Smooth muscle cell (in vitro differentiated cells): ENCODE results near the gene PPP1R26. TPM values are rescaled to one million over a fixed set of nuclear protein-coding genes. Genes with fewer than 3 reads are reported as not detected.

Experiments used
- DNase-seq: peaks from one replicate; lab custom pipeline; 2025; ENCODE audit not compliant: unreplicated experiment; lab: John Stamatoyannopoulos, UW
- H2AFZ ChIP-seq: fragments of 200-600 bp; sonication (generic); 2 replicates; pipeline ENCODE4 v1.6.0; 2016; ENCODE audit warnings: antibody characterized with exemption, low read depth, mild to moderate bottlenecking
- H3F3A ChIP-seq: fragments of 200-600 bp; sonication (generic); 2 replicates; pipeline ENCODE4 v1.6.0; 2017; ENCODE audit warnings: antibody characterized with exemption, low read depth
- H3K27ac ChIP-seq: fragments of 200-600 bp; sonication (generic); 2 replicates; pipeline ENCODE4 v1.5.1; 2016; ENCODE audit warnings: low read depth, mild to moderate bottlenecking
- H3K27me3 ChIP-seq: fragments of 200-600 bp; sonication (generic); 2 replicates; pipeline ENCODE4 v1.6.1; 2016; ENCODE audit warnings: low read depth, mild to moderate bottlenecking
- H3K36me3 ChIP-seq: fragments of 200-600 bp; sonication (generic); 2 replicates; pipeline ENCODE4 v1.5.1; 2016; ENCODE audit warnings: low read depth
- H3K4me1 ChIP-seq: fragments of 200-600 bp; sonication (generic); 2 replicates; pipeline ENCODE4 v1.5.1; 2016; ENCODE audit warnings: low read depth
- H3K4me2 ChIP-seq: fragments of 200-600 bp; sonication (generic); 2 replicates; pipeline ENCODE4 v1.6.0; 2016; ENCODE audit warnings: mild to moderate bottlenecking
- H3K4me3 ChIP-seq: fragments of 200-600 bp; sonication (generic); 2 replicates; pipeline ENCODE4 v1.5.1; 2016; ENCODE audit warnings: mild to moderate bottlenecking
- H3K79me2 ChIP-seq: fragments of 200-600 bp; sonication (generic); 2 replicates; pipeline ENCODE4 v1.6.0; 2016; ENCODE audit warnings: low read depth, mild to moderate bottlenecking
- H3K9ac ChIP-seq: fragments of 200-600 bp; sonication (generic); 2 replicates; pipeline ENCODE4 v1.6.0; 2016; ENCODE audit warnings: low read depth
- H3K9me3 ChIP-seq: fragments of 200-600 bp; sonication (generic); replicated peaks from 2 replicates; pipeline ENCODE4 v1.5.1; 2016; ENCODE audit warnings: low read depth
- H4K20me1 ChIP-seq: fragments of 200-600 bp; sonication (generic); 2 replicates; pipeline ENCODE4 v1.6.0; 2016; ENCODE audit warnings: low read depth
- WGBS: methylation state at CpG from one replicate; pipeline ENCODE4 v1.1.7; 2016; ENCODE audit warnings: low lambda C conversion rate; 5-methylcytosine and 5-hydroxymethylcytosine counted together
- polyA plus RNA-seq: library from polyadenylated mRNA; unstranded; fragments of >200 nt; fragmentation: Nextera tagmentation; extraction: Ambion mirVana; gene quantifications from 2 replicates; pipeline ENCODE4 v1.2.1, GENCODE V29; 2016
- total RNA-seq: library from RNA; depleted of rRNA; stranded (reverse); fragments of >200 nt; gene quantifications from 2 replicates; pipeline ENCODE4 v1.2.3, GENCODE V29; 2014
- TF ChIP-seq, protein P1 (sequence below): fragments of 200-600 bp; sonication (generic); IDR thresholded peaks from 2 replicates; pipeline ENCODE4 v1.5.1; 2017; ENCODE audit warnings: borderline replicate concordance, mild to moderate bottlenecking, antibody characterized with exemption; ENCODE audit not compliant: insufficient read depth, poor library complexity, severe bottlenecking

The PPP1R26 gene
- total and polyA plus RNA-seq, 2 experiments from 2014 or later: 7.7 to 8.1 TPM

DNA sequence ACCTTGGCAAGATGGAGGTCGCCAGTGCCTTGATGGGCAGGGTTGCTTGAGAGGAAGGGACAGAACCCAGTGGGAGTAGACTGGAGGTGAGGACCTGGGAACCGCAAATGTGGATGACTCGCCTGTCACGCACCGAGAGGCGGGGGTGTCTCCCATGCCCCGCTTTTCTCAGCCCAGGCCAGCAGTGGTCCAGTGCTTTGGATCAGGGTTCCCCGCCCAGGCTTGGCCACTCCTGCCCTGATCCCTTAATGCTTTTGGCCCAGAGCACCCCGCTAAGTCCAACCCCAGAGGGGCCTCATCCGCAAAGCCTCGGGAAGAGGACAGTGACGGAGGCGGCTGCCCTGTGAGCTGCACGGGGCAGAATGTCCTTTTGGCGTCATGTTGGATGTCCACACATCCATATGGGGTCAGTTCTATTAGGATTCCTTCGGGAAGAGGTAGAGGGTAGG lies 23.3 kb downstream of the PPP1R26 start:
- DNase-seq: no peak
- WGBS: 98% methylated on average over 16 of the region's 16 CpGs
- TF ChIP-seq, protein P1, sequence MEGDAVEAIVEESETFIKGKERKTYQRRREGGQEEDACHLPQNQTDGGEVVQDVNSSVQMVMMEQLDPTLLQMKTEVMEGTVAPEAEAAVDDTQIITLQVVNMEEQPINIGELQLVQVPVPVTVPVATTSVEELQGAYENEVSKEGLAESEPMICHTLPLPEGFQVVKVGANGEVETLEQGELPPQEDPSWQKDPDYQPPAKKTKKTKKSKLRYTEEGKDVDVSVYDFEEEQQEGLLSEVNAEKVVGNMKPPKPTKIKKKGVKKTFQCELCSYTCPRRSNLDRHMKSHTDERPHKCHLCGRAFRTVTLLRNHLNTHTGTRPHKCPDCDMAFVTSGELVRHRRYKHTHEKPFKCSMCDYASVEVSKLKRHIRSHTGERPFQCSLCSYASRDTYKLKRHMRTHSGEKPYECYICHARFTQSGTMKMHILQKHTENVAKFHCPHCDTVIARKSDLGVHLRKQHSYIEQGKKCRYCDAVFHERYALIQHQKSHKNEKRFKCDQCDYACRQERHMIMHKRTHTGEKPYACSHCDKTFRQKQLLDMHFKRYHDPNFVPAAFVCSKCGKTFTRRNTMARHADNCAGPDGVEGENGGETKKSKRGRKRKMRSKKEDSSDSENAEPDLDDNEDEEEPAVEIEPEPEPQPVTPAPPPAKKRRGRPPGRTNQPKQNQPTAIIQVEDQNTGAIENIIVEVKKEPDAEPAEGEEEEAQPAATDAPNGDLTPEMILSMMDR: no peak
- H3K27ac ChIP-seq: no peak overlapping the region
- H2AFZ ChIP-seq: no peak overlapping the region
- H3K4me3 ChIP-seq: no peak overlapping the region
- H3F3A ChIP-seq: peaks cover 3% of the 10 kb centered on the region
- H3K4me1 ChIP-seq: peaks cover 11% of the 10 kb centered on the region
- H3K4me2 ChIP-seq: no peak overlapping the region
- no peaks in the 10 kb centered on the region for H3K36me3 ChIP-seq
- H3K27me3 ChIP-seq: no peaks in the 10 kb centered on the region
- H3K79me2 ChIP-seq: peaks cover 18% of the 10 kb centered on the region
- no peak overlapping the region for H3K9ac ChIP-seq
- no peaks in the 10 kb centered on the region for H3K9me3 ChIP-seq
- peaks cover 22% of the 10 kb centered on the region for H4K20me1 ChIP-seq

DNA sequence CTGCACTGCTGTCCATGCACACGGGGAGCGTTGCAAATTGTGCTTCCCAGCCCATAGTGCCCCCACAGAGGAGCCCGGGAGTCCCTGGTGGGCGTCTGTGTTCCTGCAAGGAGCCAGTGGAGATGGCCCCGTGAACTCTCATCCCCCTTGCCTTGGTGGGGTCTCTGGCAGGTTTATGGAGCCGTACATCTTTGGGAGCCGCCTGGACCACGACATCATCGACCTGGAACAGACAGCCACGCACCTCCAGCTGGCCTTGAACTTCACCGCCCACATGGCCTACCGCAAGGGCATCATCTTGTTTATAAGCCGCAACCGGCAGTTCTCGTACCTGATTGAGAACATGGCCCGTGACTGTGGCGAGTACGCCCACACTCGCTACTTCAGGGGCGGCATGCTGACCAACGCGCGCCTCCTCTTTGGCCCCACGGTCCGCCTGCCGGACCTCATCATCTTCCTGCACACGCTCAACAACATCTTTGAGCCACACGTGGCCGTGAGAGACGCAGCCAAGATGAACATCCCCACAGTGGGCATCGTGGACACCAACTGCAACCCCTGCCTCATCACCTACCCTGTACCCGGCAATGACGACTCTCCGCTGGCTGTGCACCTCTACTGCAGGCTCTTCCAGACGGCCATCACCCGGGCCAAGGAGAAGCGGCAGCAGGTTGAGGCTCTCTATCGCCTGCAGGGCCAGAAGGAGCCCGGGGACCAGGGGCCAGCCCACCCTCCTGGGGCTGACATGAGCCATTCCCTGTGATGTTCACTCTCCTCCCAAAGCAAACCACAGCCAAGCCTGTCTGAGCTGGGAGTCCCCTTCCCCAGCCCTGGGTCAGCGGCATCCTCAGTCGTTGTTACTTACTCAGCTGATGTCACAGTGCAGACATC lies 24.0 kb downstream of the PPP1R26 start:
- H3K27ac ChIP-seq: no peak overlapping the region
- no peaks in the 10 kb centered on the region for H3K9me3 ChIP-seq
- DNase-seq: no peak
- no peak overlapping the region for H3K4me2 ChIP-seq
- H3F3A ChIP-seq: peaks cover 3% of the 10 kb centered on the region
- H3K9ac ChIP-seq: no peak overlapping the region
- H3K4me1 ChIP-seq: peaks cover 11% of the 10 kb centered on the region
- no peak overlapping the region for H3K4me3 ChIP-seq
- H2AFZ ChIP-seq: no peak overlapping the region
- H4K20me1 ChIP-seq: peaks cover 22% of the 10 kb centered on the region
- H3K27me3 ChIP-seq: no peaks in the 10 kb centered on the region
- TF ChIP-seq, protein P1: no peak
- peaks cover 18% of the 10 kb centered on the region for H3K79me2 ChIP-seq
- WGBS: 95% methylated on average over 41 of the region's 41 CpGs
- H3K36me3 ChIP-seq: no peaks in the 10 kb centered on the region

DNA sequence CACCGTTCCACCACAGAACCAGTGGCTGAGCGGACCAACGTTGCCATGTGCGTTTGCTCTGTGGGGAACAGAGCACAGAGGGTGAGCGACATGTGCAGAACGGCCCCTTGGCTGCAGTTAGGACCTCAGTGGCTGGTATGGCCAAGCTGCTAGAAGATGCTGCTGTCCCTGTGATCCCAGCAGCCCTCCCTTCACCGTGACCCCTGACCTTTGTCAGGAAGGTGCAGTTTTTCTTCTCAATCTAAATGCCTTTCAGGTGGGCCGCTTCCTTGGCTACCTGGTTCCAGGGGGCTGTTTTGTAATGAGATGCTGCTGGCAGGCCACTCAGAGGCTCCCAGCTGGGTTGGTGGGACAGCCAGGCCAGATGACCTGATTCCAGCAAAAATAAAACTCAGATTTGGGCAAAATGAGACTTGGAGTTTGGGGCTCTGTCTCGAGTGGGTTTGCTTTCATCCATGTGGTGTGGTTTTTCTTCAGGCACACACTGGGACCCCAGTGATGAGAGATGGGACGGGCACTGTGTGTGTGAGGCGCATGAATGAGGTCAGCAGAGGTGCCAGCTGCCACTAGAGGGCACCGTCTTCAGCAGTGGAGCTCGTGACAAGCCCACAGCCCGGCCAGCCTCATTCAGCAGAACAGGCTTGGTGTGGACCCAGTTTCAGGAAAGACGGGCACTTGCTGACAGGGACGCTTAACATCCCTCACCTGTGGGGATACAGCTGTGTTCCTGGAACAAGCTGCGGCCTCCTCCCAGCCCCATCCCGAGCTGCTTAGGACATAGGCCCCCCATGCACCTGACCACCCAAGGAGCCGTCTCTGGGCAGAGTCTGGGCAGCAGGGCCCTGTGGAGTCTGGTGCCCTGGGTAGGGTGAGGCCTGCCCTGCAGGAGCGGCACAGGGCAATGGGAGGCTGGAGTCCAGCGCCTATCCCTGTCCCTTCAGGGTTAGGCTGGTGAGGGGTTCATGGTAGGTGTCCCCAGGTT lies 25.0 kb downstream of the PPP1R26 start:
- Histone ChIP-seq H3K27ac (no peak overlapping the region), H3K79me2 (peaks cover 18% of the 10 kb centered on the region), H3K4me1 (peaks cover 11% of the 10 kb centered on the region), H3K4me2 (no peak overlapping the region), H2AFZ (no peak overlapping the region), H3K4me3 (no peak overlapping the region), H4K20me1 (peaks cover 22% of the 10 kb centered on the region), H3K9me3 (no peaks in the 10 kb centered on the region), H3K9ac (no peak overlapping the region), H3K36me3 (no peaks in the 10 kb centered on the region), H3K27me3 (no peaks in the 10 kb centered on the region), H3F3A (no peaks in the 10 kb centered on the region)
- TF ChIP-seq, protein P1: peak; percentile 70
- WGBS: 80% methylated on average over 21 of the region's 21 CpGs
- DNase-seq: no peak
